AG09319 (cell line): ENCODE data around the gene SFXN4.

ENCODE experiments used
- DNase-seq: peaks from one replicate; pipeline ENCODE4 v3.0.0-alpha.2; 2010; ENCODE audit warnings: low read depth; ENCODE audit errors: extremely low read depth
- CTCF ChIP-seq: IDR thresholded peaks from 2 replicates; pipeline ENCODE4 v1.5.1; 2011; ENCODE audit warnings: low read depth, mild to moderate bottlenecking, inconsistent platforms, low read length, moderate library complexity

The SFXN4 gene

GRCh38 chr10:119208553-119208940, 43.0 kb upstream of the SFXN4 start:
- TF ChIP-seq CTCF: no peak
- no peak for DNase-seq

- TF ChIP-seq CTCF: no peak
Observed at GRCh38 chr10:119207713-119208552, 42.4 kb upstream of the SFXN4 start.

GRCh38 chr10:119207366-119207666, 41.8 kb upstream of the SFXN4 start, which contains the start of gene GRK5:
Gene GRK5, plus strand, starts transcription at chr10:119207571. Its CDS starts 347 bp downstream, at chr10:119207918.
- peak; percentile 97 for DNase-seq
- TF ChIP-seq CTCF: no peak

More at GRCh38 chr10:119207713-119208552, 42.4 kb upstream of the SFXN4 start:
- DNase-seq: no peak

- DNase-seq: no peak
Observed at GRCh38 chr10:119206603-119207365, 41.3 kb upstream of the SFXN4 start.

GRCh38 chr10:119205894-119206602, 40.5 kb upstream of the SFXN4 start:
- no peak for TF ChIP-seq CTCF
- DNase-seq: no peak

More at GRCh38 chr10:119206603-119207365, 41.3 kb upstream of the SFXN4 start:
- TF ChIP-seq CTCF: peak; percentile 27

GRCh38 chr10:119203006-119203405, 37.5 kb upstream of the SFXN4 start:
- no peak for DNase-seq
- TF ChIP-seq CTCF: no peak

GRCh38 chr10:119201233-119201632, 35.7 kb upstream of the SFXN4 start:
- no peak for DNase-seq
- no peak for TF ChIP-seq CTCF
